HFF-Myc (cell line): ENCODE data around the gene MAST4.

Experiments
- DNase-seq: peaks from one replicate; pipeline ENCODE4 v3.0.0-alpha.2; 2011; ENCODE audit warnings: low read depth; ENCODE audit errors: extremely low read depth
- H3K4me3 ChIP-seq: replicated peaks from 2 replicates; pipeline ENCODE4 v1.5.1; 2011; ENCODE audit warnings: low read depth, mild to moderate bottlenecking, control low read depth, low read length
- CTCF ChIP-seq: IDR thresholded peaks from 2 replicates; pipeline ENCODE4 v1.5.1; 2012; ENCODE audit warnings: mild to moderate bottlenecking, low read depth, low read length, control low read depth; ENCODE audit errors: missing control alignments

MAST4 gene

DNA sequence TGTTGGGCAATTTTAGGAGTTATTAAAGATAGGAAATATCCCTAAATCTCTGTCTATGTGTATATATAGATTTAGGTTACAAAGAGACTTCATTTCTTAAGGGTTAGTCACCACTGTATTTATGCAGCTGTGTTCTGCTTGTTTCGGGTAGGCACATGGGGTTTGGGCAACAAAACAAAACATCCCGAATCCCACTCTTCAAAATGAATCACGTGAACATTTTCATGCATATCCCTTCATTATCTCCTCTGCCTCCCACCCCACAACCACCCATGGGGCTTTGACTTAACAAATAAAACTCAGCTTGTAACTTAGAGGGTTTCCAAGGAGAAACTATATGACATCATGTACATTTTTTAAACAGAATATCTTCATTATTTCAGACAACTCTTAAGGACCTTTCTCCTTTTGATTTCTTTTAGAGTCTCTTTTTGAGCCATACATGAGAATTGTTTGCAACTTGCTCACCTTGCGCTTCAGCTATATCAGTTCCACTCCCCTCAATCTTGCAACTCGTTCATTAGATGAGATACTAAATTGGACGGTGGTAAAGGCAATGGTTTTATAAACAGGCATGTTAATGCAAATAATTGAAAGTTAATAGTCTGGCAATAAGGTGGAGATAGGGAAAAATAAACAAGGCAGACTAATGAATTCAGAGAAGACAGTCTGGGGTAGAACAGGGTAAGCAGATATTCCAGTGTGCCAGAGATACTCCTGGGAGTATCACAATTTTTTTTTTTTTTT is 463.7 kb downstream of the MAST4 start:
- DNase-seq: no peak
- no peak for TF ChIP-seq CTCF
- H3K4me3 ChIP-seq: no peak overlapping the region

GRCh38 chr5:67061511-67061910 is 465.3 kb downstream of the MAST4 start:
- DNase-seq: no peak
- no peak for TF ChIP-seq CTCF
- no peak overlapping the region for H3K4me3 ChIP-seq

DNA sequence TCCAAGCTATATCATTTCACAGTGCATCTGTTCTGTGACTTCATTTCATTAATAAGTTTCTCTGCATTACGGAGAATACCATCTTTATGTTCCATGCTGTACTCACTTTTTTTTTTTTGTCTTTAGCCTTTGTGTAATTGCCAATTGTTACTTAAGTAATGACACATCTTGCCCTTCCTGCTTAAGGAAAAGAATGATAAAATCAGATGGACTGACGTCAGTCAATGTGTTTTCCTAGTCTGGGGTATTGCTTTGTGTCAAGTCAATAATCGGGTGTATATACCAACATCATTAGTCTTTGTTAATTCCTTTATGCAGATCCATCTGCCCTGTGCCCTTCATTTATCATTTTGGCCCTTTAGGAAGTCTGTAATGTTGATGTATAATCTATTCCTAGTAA is 466.9 kb downstream of the MAST4 start:
- no peak for DNase-seq
- no peak overlapping the region for H3K4me3 ChIP-seq
- no peak for TF ChIP-seq CTCF

- no peak overlapping the region for H3K4me3 ChIP-seq
- no peak for TF ChIP-seq CTCF
- no peak for DNase-seq
These were observed 467.6 kb downstream of the MAST4 start for GRCh38 chr5:67063791-67064190.

GRCh38 chr5:67065237-67065636 is 469.0 kb downstream of the MAST4 start:
- DNase-seq: no peak
- no peak for TF ChIP-seq CTCF
- no peak overlapping the region for H3K4me3 ChIP-seq

DNA sequence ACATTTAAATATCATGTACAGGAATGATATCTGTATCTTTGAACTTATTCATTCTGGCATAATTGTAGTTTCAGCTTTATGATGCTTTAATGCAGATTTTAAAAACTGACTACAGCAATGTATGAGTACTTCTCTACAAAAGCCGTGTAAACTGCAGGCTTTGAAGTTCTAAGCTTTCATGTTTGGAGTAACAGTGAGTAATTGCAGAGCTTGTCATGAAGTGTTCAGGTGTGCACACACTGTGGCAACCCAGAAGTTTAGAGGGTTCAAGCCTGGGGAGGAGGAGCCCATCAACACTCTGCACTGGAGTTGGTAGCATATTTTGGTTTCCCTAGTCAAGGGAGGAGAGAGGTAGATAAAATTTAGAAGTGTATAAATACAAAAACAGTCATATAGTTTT is 469.5 kb downstream of the MAST4 start:
- no peak for DNase-seq
- H3K4me3 ChIP-seq: no peak overlapping the region
- TF ChIP-seq CTCF: no peak

GRCh38 chr5:67066815-67067214 is 470.6 kb downstream of the MAST4 start:
- no peak for DNase-seq
- no peak overlapping the region for H3K4me3 ChIP-seq
- no peak for TF ChIP-seq CTCF
